ENCODE data around the gene MALAT1.
A peak's percentile ranks its signal among the peaks of the same experiment; 100 is the strongest.
"Not testable (repeated sequence)": the region's sequence is repeated elsewhere in the genome, so short reads cannot be mapped to it uniquely, and the experiment has no call there.

Gene MALAT1

GRCh38 chr11:65522718-65523630, 24.1 kb downstream of the MALAT1 start:
- DNase-seq: peak; percentile 38 to 40

DNA sequence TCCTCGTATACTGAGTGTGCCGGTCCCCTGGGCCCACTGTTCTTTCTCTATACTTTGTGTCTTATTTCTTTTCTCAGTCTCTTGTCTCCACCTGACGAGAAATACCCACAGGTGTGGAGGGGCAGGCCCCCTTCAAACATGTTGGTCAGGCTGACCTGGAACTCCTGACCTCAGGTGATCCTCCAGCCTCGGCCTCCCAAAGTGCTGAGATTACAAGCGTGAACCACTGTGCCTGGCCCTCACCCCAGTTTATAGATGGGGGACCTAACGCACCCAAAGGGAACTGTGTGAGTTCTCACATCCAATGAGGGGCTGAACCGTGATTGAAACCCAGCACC, 24.8 kb downstream of the MALAT1 start:
- not testable (repeated sequence) for DNase-seq

- no peak for DNase-seq
Observed at GRCh38 chr11:65524014-65524740, 25.3 kb downstream of the MALAT1 start.

DNA sequence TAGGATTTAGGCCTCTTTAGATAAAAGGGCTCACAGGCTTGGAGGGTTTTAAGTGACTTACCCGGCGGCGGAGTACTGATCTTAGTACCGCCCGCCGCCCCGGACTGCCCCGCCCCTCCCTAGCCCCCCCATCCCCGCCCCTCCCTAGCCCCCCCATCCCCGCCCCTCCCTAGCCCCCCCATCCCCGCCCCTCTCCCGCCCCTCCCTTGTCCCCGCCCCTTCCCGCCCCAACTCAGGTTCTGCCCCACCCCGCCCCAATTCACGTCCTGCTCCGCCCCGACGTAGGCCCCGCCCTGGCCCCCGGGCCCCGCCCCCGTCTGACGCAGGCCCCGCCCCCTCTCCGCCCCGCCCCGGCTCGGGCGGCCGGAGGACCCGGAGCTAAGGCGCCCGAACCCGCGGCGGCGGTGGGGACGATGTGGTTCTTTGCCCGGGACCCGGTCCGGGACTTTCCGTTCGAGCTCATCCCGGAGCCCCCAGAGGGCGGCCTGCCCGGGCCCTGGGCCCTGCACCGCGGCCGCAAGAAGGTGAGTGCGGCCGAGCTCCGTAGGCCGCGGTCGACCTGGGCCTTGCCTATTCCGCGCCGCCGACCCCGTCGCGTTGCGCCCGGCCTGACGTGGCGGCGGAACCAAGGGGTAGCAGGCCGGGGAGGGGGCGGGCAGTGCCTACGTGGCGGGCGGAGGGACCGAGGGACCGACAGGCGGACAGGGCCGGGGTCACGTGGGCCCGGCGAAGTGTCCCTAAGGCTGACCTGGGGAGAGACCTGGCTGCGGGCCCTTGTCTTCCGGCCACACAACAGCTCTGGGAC, 26.1 kb downstream of the MALAT1 start, which contains the start of gene SCYL1:
TSS of gene SCYL1 (plus strand) at position 343 of the 805 bp plus-strand sequence. CDS start at position 414, 71 bp downstream.
- DNase-seq: peak; percentile 74 to 76

GRCh38 chr11:65525546-65526480, 27.0 kb downstream of the MALAT1 start:
- no peak for DNase-seq

DNA sequence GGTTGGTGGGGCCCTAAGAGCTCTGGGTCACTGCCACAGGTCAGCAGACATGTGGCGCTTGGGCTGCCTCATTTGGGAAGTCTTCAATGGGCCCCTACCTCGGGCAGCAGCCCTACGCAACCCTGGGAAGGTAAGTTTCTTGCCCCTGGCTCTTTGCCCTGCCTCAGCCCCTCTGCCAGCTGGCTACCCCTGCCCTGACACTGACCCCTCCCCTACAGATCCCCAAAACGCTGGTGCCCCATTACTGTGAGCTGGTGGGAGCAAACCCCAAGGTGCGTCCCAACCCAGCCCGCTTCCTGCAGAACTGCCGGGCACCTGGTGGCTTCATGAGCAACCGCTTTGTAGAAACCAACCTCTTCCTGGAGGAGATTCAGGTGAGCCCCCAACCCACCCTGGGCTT, 27.9 kb downstream of the MALAT1 start:
- no peak for DNase-seq

DNA sequence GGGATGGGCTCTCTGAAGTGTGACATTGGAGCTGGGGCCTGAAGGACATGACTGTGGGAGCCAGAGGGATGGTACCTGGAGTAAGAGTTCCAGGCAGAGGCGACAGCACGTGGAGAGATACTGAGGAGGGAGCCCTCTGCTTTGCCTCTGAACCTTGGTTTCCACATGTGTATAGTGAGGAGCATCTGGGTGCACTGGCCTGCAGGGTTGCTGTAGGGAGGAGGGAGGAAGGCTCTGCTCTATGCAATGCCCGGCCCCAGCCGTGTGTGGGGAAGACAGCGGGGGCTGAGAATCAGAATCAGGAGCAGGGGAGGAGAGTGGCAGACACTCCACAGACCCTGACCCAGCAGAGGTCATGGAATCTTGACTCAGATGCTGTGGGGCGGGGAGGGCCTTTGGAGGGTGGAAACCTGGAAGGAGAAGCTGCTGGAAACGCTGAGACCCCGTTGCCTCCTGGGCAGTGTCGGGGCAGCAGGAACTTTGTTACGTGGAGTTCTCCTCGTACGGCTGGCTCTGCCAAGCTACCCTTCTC, 30.0 kb downstream of the MALAT1 start:
- no peak for DNase-seq

DNA sequence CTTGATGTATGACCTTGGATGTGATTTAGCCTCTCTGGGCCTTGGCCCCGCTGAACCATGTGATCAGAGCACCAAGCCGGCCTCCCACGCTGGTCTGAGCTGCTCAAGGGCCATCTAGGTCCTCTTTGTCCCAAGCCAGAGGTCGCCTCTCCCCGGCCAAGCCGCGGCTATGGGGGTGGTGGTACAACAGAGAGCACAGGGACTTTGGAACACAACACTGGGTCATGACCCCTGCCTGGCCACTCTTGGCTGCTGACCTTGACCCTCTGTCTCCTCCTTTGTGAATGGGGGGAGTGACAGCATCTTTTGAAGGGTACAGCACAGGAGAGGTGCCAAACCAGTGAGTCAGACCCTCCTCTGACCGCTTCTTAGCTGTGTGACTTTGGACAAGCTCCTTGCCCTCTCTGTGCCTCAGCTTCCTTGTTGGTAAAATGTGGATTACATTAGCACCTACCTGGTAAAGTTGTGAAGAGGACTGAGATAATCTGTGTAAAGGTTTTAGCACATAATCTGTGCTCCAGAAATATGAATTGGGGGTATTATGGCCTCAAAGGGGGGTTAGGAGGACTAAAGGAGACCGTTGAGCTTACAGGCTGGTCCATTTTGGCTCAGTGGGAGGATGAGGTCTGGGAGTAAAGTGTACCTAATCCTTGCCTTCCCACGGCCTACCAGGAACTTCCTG, 30.8 kb downstream of the MALAT1 start:
- DNase-seq: no peak

DNA sequence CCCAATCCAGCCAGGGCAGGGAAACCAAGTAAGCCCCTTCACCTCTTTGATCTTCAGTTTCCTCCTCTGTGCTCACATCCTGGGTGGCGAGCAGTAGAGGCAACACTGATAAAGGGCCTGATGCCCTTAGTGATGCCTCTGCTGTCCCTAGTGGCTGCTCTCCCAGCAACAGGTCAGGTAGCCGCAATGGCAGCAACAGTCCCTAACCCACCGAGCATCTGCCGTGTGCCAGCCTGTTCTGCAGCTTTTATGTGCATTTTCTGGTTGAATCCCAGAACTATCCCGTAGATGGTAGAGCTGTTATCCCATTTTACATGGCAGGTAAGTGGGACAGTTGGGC, 31.3 kb downstream of the MALAT1 start:
- no peak for DNase-seq

GRCh38 chr11:65532388-65533064, 33.7 kb downstream of the MALAT1 start:
- no peak for DNase-seq

- no peak for DNase-seq
Observed at GRCh38 chr11:65535102-65535501, 36.3 kb downstream of the MALAT1 start.

GRCh38 chr11:65536412-65537295, 37.8 kb downstream of the MALAT1 start:
- DNase-seq: no peak

- DNase-seq: no peak
Observed at GRCh38 chr11:65537296-65537597, 38.4 kb downstream of the MALAT1 start.

DNA sequence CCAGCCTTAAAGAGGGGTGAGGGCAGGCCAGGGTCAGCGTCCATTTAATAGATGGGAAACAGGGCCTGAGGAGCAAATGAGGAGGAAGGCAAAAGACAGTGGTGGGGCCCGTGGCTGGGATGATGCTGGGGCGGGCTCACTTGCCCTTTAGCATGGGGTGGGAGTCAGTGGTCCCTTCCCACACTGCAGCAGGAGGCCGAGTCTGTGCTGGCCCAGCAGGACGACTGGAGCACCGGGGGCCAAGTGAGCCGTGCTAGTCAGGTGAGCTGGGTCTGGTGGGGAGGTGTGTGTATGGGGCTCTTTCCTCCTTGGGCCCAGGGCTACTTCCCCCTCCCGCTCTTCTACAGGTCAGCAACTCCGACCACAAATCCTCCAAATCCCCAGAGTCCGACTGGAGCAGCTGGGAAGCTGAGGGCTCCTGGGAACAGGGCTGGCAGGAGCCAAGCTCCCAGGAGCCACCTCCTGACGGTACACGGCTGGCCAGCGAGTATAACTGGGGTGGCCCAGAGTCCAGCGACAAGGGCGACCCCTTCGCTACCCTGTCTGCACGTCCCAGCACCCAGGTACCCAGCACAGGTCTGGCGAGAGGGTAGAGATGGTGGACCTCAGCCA, 38.9 kb downstream of the MALAT1 start:
- DNase-seq: no peak

DNA sequence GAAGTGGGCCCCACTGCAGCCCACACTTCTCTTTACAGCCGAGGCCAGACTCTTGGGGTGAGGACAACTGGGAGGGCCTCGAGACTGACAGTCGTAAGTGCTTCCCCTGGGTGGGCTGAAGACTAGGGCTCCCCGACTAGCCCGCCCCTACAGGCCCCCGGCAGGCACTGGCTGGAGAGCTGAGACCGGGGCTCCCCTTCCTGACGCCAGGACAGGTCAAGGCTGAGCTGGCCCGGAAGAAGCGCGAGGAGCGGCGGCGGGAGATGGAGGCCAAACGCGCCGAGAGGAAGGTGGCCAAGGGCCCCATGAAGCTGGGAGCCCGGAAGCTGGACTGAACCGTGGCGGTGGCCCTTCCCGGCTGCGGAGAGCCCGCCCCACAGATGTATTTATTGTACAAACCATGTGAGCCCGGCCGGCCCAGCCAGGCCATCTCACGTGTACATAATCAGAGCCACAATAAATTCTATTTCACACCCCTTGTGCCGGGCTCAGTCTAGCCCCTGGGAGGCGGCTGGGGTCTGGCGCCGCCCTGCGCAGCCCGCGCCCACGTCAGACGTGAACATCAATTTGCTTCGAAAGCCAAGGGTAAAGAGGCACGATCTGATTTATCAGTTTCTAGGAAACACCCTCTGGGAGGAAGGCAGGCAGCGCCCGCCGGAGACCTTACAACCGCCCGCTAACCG, 39.5 kb downstream of the MALAT1 start:
- no peak for DNase-seq

- no peak for DNase-seq
Observed at GRCh38 chr11:65538915-65539743, 40.3 kb downstream of the MALAT1 start.

GRCh38 chr11:65539744-65540289, 41.0 kb downstream of the MALAT1 start:
- no peak for DNase-seq
